Adrenal gland (tissue), 12 donors: ENCODE results near the gene RTL1. TPM values are rescaled to one million over a fixed set of nuclear protein-coding genes. Genes with fewer than 3 reads are reported as not detected.

Experiments used
- microRNA counts, 2 donors: library from miRNA; unstranded; fragments of <30 nt; microRNA quantifications; one replicate each; lab custom pipeline; 2016
- microRNA-seq, 3 donors: library from miRNA; unstranded; fragments of <30 nt; microRNA quantifications; one replicate each; pipeline ENCODE4, GENCODE V29; 2017 to 2020
- polyA plus RNA-seq, 3 donors: library from polyadenylated mRNA; stranded (reverse); fragments of 200-250 nt in 2 of 3; fragments of 350-450 nt in 1 of 3; fragmentation: Illumina TruSeq in 1 of 3; extraction: RNeasy Lipid Tissue Mini Kit (QIAGEN cat#74804) in 1 of 3; gene quantifications; one replicate each; pipeline ENCODE4 v1.2.3, GENCODE V29; 2013 to 2014
- small RNA-seq, 2 donors: library from RNA; depleted of rRNA; stranded (forward); fragments of <200 nt; gene quantifications; one replicate each; pipeline ENCODE3, GENCODE V24; 2016
- total RNA-seq, 9 donors: library from RNA; depleted of rRNA in 4 of 9; stranded (reverse); fragments of >200 nt in 4 of 9; fragments of 120-200 nt in 1 of 9; fragmentation: NEBNext Ultra II Directional in 1 of 9; extraction: Animal tissue kit (Norgen Biotek cat#: 25700) in 1 of 9; gene quantifications; one replicate each; pipeline versions ENCODE4 v1.1.0 to v1.2.4, GENCODE V29; 2013 to 2023
- donor health status: healthy with polysubstance abuse.
- donor health status: Bipolar disorder and iron deficiency.
- donor health status: DM: yes; HTN: yes; CAD: no.
- donor health status: DM: no; HTN: no; CAD: no.
- donor health status: DM: no; HTN: no; CAD: no.
- donor health status: DM: yes; HTN: yes; CAD: no.

The RTL1 gene
- total and polyA plus RNA-seq, 12 donors = 0.11 to 6.2 (median 1.0) TPM; not detected in 3

MicroRNA genes within 50 kb of the gene (microRNA counts, 767-probe panel; counts per million panel counts)
- microRNA hsa-miR-127-3p (lab: Ali Mortazavi, UCI) (6,042 to 6,678 counts per million in 2 donors), microRNA hsa-miR-127-5p (lab: Ali Mortazavi, UCI) (0 to 3,021 counts per million in 2 donors), microRNA hsa-miR-136-5p (lab: Ali Mortazavi, UCI) (6,602 to 7,270 counts per million in 2 donors), microRNA hsa-miR-337-3p (lab: Ali Mortazavi, UCI) (4,915 to 4,946 counts per million in 2 donors), microRNA hsa-miR-337-5p (lab: Ali Mortazavi, UCI) (5,460 to 5,879 counts per million in 2 donors), microRNA hsa-miR-370 (lab: Ali Mortazavi, UCI) (2,657 to 3,693 counts per million in 2 donors), microRNA hsa-miR-431-5p (lab: Ali Mortazavi, UCI) (1,501 to 3,021 counts per million in 2 donors), microRNA hsa-miR-432-5p (lab: Ali Mortazavi, UCI) (3,346 to 3,690 counts per million in 2 donors), microRNA hsa-miR-433 (lab: Ali Mortazavi, UCI) (3,513 to 5,742 counts per million in 2 donors), microRNA hsa-miR-493-3p (lab: Ali Mortazavi, UCI) (0 to 2,137 counts per million in 2 donors), microRNA hsa-miR-665 (lab: Ali Mortazavi, UCI) (0 counts per million in 2 donors), microRNA hsa-miR-770-5p (lab: Ali Mortazavi, UCI) (0 counts per million in 2 donors)

Small RNA genes within 50 kb of the gene (microRNA-seq; reads per million reads assigned to microRNA genes)
- gene MIR127 (4,573 to 16,256 (median 11,317) reads per million in 3 donors), gene MIR136 (278 to 390 (median 386) reads per million in 3 donors), gene MIR337 (1,592 to 4,275 (median 1,988) reads per million in 3 donors), gene MIR370 (158 to 4,637 (median 2,785) reads per million in 3 donors), gene MIR431 (109 to 1,002 (median 893) reads per million in 3 donors), gene MIR432 (509 to 1,780 (median 1,219) reads per million in 3 donors), gene MIR433 (217 to 659 (median 549) reads per million in 3 donors), gene MIR493 (2,855 to 4,445 (median 3,372) reads per million in 3 donors), gene MIR665 (4.0 to 58.3 (median 30.9) reads per million in 3 donors)

Small RNA genes within 50 kb of the gene (small RNA-seq; reads per million reads assigned to genes)
- gene MIR127 (0 reads per million in 2 donors), gene MIR136 (0 reads per million in 2 donors), gene MIR337 (10.1 to 12.5 reads per million in 2 donors), gene MIR370 (52.1 to 52.3 reads per million in 2 donors), gene MIR431 (0 reads per million in 2 donors), gene MIR432 (0 reads per million in 2 donors), gene MIR433 (0 reads per million in 2 donors), gene MIR493 (123 to 132 reads per million in 2 donors), gene RF02145 (0 reads per million in 2 donors), gene SNORD112 (17.8 to 26.9 reads per million in 2 donors), gene SNORD113-1 (0 reads per million in 2 donors), gene SNORD113-2 (0 reads per million in 2 donors), gene SNORD113-3 (1,256 to 1,510 reads per million in 2 donors), gene SNORD113-4 (1,353 to 1,804 reads per million in 2 donors), gene SNORD113-5 (4,996 to 5,707 reads per million in 2 donors), gene SNORD113-6 (1,683 to 1,969 reads per million in 2 donors), gene SNORD113-7 (6,778 to 7,034 reads per million in 2 donors), gene SNORD113-8 (27,416 to 33,441 reads per million in 2 donors), gene SNORD113-9 (1,207 to 1,273 reads per million in 2 donors), gene SNORD114-1 (2,618 to 3,003 reads per million in 2 donors), gene SNORD114-2 (0 reads per million in 2 donors), gene SNORD114-3 (1,445 to 1,473 reads per million in 2 donors)

Other genes starting within 250 kb of the RTL1 start
- gene DLK1, start 176.8 kb downstream of the RTL1 start, total RNA-seq = 1,000 to 10,000 TPM; 1,127 to 2,787 (median 1,948) TPM
- 1,000 to 10,000 TPM in 1 of 3 donors, 100 to 1,000 TPM in 2; 426 to 1,401 (median 972) TPM for gene DLK1, start 176.8 kb downstream of the RTL1 start, polyA plus RNA-seq
- 1,000 to 10,000 TPM in 3 of 9 donors, 100 to 1,000 TPM in 5, 10 to 100 TPM in 1; 86.6 to 1,883 (median 640) TPM for gene MEG3, start 77.6 kb downstream of the RTL1 start, total RNA-seq
- 1,000 to 10,000 TPM in 2 of 3 donors, 100 to 1,000 TPM in 1; 736 to 8,129 (median 5,263) TPM for gene MEG3, start 77.6 kb downstream of the RTL1 start, polyA plus RNA-seq